HepG2 (cell line): ENCODE data around the gene TRPT1. TPM values are rescaled to one million over a fixed set of nuclear protein-coding genes. Genes with fewer than 3 reads are reported as not detected.

ENCODE experiments used
- JUN ChIP-seq: sonication (generic); formaldehyde crosslinking; IDR thresholded peaks from 2 replicates; pipeline ENCODE4 v1.4.0; 2020; ENCODE audit warnings: mild to moderate bottlenecking, missing genetic modification reagents
- MED1 ChIP-seq: sonication (generic); formaldehyde crosslinking; IDR thresholded peaks from 2 replicates; pipeline ENCODE4 v1.4.0; 2020; ENCODE audit warnings: missing genetic modification reagents
- MIER3 ChIP-seq: IDR thresholded peaks from 2 replicates; pipeline ENCODE4 v1.6.1; 2016; ENCODE audit warnings: missing compliant biosample characterization, borderline replicate concordance
- REPIN1 ChIP-seq: sonication (generic); formaldehyde crosslinking; IDR thresholded peaks from 2 replicates; pipeline ENCODE4 v1.8.0; 2022; ENCODE audit warnings: missing genetic modification reagents, low read depth, mild to moderate bottlenecking, borderline replicate concordance
- ZNF282 ChIP-seq: fragments of 450-650 bp; IDR thresholded peaks from 2 replicates; pipeline ENCODE4 v1.6.1; 2018; ENCODE audit not compliant: partially characterized antibody
- ZNF329 ChIP-seq: sonication (generic); formaldehyde crosslinking; IDR thresholded peaks from 2 replicates; pipeline ENCODE4 v1.9.0; 2021; ENCODE audit warnings: low read depth, mild to moderate bottlenecking, missing genetic modification reagents
- ZNF563 ChIP-seq: sonication (generic); formaldehyde crosslinking; IDR thresholded peaks from 2 replicates; pipeline ENCODE4 v1.8.0; 2022; ENCODE audit warnings: mild to moderate bottlenecking, moderate library complexity, missing genetic modification reagents
- polyA plus RNA-seq, 8 experiments: library from polyadenylated mRNA; depleted of rRNA in 3 of 8; stranded (reverse) in 7 of 8; unstranded in 1 of 8; fragments of >200 nt; fragmentation: Illumina TruSeq in 4 of 8; extraction: Trizol in 4 of 8; gene quantifications; 2 replicates each; pipeline versions ENCODE4 v1.2.1 to v1.2.3, GENCODE V29; 2011 to 2016; ENCODE audit warnings: low read depth in 4 of 8, missing spikeins in 1 of 8, mixed read lengths in 1 of 8; ENCODE audit not compliant: insufficient read depth in 1 of 8
- total RNA-seq, 5 experiments: library from RNA; depleted of rRNA; stranded (reverse); fragments of >200 nt; fragmentation: Illumina TruSeq; extraction: Trizol; gene quantifications; 2 replicates each; pipeline ENCODE4 v1.2.3, GENCODE V29; 2016; ENCODE audit warnings: low read depth in 1 of 5
- TF ChIP-seq, protein P1 (sequence below): sonication (generic); formaldehyde crosslinking; IDR thresholded peaks from 2 replicates; pipeline ENCODE4 v1.4.0; 2020; ENCODE audit warnings: mild to moderate bottlenecking, missing genetic modification reagents, borderline replicate concordance
- TF ChIP-seq, protein P2 (sequence below), 2 experiments: fragments of 450-650 bp in 1 of 2; sonication (generic) in 1 of 2; formaldehyde crosslinking in 1 of 2; IDR thresholded peaks; 2 replicates each; pipeline versions ENCODE4 v1.6.1 to v1.8.0; 2016 to 2022; ENCODE audit warnings: antibody characterized with exemption in 1 of 2, mild to moderate bottlenecking in 1 of 2, missing genetic modification reagents in 1 of 2

The TRPT1 gene
- total and polyA plus RNA-seq, 2 of the 13 experiments (the other 11 are each of a cell fraction or from before 2014, with no cell fraction given), result 24.8 to 40.7 TPM

DNA sequence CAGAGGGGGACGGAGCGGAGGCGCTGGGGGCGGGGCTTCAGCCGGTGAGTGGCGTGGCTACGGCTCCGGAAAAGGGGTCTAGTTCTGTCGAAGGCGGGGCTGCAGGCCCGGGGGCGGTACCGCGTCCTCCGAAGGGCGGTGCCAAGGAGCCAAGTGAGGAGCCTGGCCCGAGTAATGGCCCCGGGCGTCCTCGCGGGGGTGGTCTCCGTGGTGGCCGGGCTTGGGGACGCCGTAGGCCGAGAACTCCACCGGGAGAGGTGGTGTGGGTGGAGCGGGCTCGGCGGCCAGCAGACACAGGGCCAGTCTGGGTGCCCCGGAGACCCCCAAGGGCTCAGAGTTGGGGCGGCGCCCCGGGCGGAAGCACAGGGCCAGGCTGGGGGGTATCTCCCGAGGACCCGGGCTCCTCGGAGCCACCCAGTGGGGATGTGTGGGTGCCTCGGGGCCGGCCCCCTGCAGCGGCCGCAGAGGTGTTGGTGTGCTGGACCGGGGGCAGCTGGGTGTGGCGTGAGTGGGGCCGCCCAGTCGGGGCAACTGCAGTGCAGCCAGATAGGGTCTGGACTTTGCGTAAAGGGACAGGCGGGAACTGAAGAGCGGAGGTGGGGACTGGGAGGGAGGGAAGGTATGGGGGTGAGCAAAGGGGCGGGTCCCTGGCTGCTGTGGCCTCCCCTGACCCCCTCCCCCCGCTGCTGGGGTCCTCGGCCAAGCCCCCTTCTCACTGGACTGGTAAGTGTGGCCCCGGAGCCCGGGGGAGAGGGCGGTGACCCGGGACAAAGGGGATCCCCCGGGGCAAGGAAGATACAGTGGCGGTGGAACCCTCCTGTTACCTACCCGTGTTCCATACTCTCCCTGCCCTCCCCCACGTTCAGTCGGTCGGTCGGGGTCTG lies 15.7 kb upstream of the TRPT1 start (continued):
- TF ChIP-seq REPIN1 (CRISPR knock-in tag) (no peak), MIER3 (CRISPR knock-in tag) (no peak), MED1 (CRISPR knock-in tag) (no peak), JUN (no peak), ZNF563 (CRISPR knock-in tag) (peak; percentile 25; the same call in 1 of the 2 replicates), ZNF329 (CRISPR knock-in tag) (no peak), ZNF282 (no peak)
- TF ChIP-seq, protein P1, sequence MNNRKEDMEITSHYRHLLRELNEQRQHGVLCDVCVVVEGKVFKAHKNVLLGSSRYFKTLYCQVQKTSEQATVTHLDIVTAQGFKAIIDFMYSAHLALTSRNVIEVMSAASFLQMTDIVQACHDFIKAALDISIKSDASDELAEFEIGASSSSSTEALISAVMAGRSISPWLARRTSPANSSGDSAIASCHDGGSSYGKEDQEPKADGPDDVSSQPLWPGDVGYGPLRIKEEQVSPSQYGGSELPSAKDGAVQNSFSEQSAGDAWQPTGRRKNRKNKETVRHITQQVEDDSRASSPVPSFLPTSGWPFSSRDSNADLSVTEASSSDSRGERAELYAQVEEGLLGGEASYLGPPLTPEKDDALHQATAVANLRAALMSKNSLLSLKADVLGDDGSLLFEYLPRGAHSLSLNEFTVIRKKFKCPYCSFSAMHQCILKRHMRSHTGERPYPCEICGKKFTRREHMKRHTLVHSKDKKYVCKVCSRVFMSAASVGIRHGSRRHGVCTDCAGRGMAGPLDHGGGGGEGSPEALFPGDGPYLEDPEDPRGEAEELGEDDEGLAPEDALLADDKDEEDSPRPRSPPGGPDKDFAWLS (CRISPR knock-in tag), result no peak
- TF ChIP-seq, protein P2, sequence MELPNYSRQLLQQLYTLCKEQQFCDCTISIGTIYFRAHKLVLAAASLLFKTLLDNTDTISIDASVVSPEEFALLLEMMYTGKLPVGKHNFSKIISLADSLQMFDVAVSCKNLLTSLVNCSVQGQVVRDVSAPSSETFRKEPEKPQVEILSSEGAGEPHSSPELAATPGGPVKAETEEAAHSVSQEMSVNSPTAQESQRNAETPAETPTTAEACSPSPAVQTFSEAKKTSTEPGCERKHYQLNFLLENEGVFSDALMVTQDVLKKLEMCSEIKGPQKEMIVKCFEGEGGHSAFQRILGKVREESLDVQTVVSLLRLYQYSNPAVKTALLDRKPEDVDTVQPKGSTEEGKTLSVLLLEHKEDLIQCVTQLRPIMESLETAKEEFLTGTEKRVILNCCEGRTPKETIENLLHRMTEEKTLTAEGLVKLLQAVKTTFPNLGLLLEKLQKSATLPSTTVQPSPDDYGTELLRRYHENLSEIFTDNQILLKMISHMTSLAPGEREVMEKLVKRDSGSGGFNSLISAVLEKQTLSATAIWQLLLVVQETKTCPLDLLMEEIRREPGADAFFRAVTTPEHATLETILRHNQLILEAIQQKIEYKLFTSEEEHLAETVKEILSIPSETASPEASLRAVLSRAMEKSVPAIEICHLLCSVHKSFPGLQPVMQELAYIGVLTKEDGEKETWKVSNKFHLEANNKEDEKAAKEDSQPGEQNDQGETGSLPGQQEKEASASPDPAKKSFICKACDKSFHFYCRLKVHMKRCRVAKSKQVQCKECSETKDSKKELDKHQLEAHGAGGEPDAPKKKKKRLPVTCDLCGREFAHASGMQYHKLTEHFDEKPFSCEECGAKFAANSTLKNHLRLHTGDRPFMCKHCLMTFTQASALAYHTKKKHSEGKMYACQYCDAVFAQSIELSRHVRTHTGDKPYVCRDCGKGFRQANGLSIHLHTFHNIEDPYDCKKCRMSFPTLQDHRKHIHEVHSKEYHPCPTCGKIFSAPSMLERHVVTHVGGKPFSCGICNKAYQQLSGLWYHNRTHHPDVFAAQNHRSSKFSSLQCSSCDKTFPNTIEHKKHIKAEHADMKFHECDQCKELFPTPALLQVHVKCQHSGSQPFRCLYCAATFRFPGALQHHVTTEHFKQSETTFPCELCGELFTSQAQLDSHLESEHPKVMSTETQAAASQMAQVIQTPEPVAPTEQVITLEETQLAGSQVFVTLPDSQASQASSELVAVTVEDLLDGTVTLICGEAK (IDR thresholded peaks at IDR 0.05), result no peak
- TF ChIP-seq, protein P2 (CRISPR knock-in tag; IDR thresholded peaks at IDR 0.05), result no peak
